Activated CD4-positive, CD25-positive, alpha-beta regulatory T cell treated with anti-CD3 and anti-CD28 coated beads, Interleukin-2, amount 50 U/mL, for 16 hours (primary cell): ENCODE data around the gene COL24A1.
"Not testable (repeated sequence)": the region's sequence is repeated elsewhere in the genome, so short reads cannot be mapped to it uniquely, and the experiment has no call there.

Experiments
- DNase-seq: peaks from one replicate; pipeline ENCODE4 v3.0.0-alpha.2; 2020; ENCODE audit warnings: low read depth, low spot score

COL24A1 gene

DNA sequence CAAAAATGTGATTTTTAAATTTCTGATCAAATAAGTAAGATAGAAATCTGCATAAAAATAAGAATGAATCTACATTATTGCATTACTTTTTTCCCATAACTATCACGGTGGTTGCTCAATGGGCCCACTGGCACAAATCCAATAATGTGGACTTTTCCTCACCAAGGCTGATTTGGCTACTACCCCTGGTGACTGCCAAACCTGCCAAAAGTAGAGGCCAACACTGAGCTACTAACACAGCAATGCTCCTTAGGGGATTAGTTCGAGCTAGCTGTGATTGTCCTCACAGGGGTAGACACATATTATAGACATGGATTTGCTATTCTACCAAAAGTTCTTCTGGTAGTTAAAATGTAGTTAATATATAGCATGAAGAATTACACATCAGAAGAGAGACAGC, 340.7 kb downstream of the COL24A1 start:
- no peak for DNase-seq

GRCh38 chr1:85806236-85806965, 350.2 kb downstream of the COL24A1 start:
- DNase-seq = no peak

- no peak for DNase-seq
Measured at GRCh38 chr1:85801520-85801919, 355.1 kb downstream of the COL24A1 start.

DNA sequence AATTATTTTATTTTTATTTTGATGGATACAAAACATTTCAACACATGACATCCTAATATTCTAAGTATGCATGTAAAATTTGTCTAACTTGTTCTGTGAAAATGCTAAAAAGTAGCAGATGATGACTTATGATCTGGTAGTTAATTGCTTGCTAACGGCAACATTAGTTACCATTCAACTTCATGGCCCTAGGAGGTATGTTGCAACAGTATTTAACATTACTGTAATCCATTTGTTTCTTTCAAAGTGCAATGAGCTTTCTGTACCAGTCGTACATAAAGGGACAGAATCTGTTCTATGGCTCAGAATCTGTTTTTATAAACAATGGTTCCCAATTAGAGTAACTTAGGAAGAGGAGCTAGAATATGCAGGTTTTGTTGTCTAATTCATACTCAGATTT, 356.8 kb downstream of the COL24A1 start:
- DNase-seq = no peak

DNA sequence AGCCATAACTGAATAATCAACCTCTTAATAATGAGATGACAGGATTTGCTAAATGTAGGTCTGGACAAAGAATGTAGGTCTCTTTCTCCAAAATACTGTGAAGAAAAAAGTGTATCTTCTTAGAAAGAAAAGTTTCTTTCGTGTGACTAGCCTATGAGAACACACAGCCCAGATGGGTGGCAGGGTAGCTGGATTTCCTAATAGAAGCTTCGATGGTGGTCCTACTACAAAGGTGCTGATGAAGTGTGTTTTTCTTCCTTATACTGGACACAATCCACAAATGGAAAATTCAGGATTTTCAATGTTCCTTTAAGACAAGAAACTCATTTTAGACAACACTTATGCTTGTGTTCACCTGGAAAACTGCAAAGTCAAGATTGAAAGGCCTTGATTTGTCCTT, 358.2 kb downstream of the COL24A1 start:
- DNase-seq = no peak

GRCh38 chr1:85777021-85777420, 379.6 kb downstream of the COL24A1 start:
- DNase-seq = not testable (repeated sequence)

DNA sequence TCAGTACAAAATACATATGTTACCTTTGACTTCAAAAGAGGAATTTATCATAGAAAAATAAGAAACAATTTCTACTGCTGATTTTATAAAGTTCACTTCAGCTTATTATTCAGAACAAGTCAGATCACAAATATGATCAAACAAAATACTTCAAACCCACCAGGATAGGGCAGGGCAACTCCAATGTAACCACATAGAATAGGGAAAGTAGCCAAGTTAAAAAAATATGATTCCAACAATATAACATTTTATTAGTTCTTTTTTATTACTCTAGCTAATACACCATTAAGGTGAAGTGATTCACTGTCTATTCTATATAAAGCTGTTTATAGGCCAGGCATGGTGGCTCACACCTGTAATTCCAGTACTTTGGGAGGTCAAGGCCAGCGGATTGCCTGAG, 393.8 kb downstream of the COL24A1 start:
- DNase-seq = no peak

GRCh38 chr1:85756864-85757263, 399.7 kb downstream of the COL24A1 start:
- DNase-seq = no peak

DNA sequence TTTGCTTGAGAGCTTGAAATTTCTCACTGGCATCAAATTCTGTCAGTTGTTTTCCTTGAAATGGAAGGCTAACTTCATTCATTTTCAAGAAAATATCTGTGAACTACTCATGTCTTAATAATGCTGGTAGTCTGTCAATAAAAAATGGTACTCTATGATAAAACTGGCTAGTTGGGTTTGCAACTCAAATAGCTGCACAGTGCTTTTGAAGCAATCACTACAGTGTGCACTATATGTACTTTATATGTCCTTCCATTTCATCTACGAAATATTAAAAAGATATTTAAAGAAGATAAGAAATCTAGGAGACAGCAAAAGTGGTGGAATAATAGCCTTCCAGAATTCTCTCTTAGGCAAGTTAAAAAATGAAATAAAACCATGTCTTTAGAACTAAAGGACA, 408.5 kb downstream of the COL24A1 start:
- DNase-seq = no peak

DNA sequence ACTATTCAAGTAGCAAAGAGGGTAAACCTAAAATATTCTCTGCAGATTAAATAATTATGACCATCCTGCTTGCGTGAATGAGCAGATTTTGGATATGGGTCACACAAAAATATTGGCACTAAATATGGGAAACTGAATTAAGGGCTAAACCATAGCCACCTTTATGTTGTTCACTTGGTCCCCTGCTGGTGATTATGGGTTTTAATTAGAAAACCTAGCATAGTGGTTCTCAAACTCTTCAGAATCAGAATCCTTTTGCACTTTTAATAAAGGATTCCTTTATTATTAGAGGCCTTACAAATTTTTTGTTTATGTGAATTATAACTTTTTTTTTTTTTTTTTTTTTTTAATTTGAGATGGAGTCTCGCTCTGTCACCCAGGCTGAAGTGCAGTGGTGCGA, 409.8 kb downstream of the COL24A1 start:
- DNase-seq = no peak

GRCh38 chr1:85743814-85744213, 412.8 kb downstream of the COL24A1 start:
- DNase-seq = no peak

GRCh38 chr1:85734931-85735330, 421.6 kb downstream of the COL24A1 start:
- DNase-seq = no peak

DNA sequence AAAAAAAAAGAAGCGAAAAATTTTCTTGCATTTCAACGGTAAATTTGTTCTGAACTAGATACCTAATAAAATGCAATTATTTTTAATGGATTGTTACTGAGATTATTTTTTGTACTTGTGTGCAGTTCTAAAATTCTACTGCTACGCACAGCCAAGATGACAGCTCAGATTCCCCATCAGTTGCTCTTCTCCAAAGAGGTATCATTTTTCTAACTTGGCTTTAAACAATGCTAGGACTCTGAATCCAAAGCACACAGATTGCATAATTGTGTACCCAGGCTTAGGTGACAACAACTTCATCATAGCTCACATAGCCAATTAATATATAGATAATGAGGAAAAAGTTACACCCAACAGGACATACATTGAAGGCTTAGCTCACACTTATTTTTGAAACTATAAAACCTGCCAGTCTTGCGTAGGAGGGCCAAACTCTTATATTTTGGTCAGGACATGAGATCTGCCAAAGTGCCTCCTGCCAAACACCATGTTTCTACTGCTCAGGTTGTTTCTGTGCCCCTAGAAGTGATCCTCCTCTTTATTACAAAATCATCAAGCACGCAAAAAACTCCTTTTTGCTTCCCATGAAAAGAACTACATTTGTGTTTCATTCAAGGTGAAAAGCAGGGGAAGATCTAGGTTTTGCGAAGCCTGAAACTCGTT, 437.8 kb downstream of the COL24A1 start:
- no peak for DNase-seq

DNA sequence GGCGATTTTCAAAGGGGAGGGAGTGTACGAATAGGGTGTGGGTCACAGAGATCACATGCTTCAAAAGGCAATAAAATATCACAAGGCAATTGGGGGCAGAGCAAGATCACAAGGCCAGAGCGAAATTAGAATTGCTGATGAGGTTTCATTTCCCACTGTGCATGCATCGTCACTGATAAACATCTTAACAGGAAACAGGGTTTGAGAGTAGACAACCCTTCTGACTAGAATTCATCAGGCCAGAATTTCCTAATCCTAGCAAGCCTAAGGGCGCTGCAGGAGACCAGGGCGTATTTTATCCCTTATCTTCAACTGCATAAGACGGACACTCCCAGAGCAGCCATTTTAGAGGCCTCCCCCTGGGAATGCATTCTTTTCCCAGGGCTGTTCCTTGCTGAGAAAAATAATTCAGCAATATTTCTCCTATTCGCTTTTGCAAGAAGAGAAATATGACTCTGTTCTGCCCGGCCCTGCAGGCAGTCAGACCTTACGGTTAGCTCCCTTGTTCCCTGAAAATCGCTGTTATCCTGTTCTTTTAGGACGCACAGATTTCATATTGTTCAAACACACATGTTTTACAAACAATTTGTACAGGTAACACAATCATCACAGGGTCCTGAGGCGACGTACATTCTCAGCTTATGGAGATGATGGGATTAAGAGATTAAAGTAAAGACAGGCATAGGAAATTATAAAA, 442.0 kb downstream of the COL24A1 start:
- not testable (repeated sequence) for DNase-seq

DNA sequence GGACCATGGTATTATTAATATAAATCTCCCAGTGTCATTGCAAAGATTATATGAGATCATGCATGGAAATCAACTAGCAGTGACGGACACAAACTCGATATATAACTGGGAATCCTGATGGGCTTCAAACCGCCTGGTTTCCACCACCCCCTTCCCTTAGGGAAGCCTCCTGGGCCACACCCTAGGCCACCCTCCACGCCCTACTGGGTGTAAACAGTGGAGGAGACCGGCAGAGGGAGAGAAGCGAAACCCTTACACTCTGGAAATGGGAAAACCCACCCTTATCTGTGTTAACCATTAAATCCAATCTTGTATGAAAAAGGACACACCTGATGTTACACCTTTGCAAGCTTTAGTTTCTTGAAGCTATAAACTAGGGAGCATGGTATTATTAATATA, 447.7 kb downstream of the COL24A1 start:
- DNase-seq = no peak

- peak; percentile 76 for DNase-seq
Measured at GRCh38 chr1:85707990-85708828, 448.4 kb downstream of the COL24A1 start, which contains the start of gene ZNHIT6. Gene ZNHIT6 (minus strand): TSS chr1:85708433. CDS start chr1:85708284, 149 bp downstream.

DNA sequence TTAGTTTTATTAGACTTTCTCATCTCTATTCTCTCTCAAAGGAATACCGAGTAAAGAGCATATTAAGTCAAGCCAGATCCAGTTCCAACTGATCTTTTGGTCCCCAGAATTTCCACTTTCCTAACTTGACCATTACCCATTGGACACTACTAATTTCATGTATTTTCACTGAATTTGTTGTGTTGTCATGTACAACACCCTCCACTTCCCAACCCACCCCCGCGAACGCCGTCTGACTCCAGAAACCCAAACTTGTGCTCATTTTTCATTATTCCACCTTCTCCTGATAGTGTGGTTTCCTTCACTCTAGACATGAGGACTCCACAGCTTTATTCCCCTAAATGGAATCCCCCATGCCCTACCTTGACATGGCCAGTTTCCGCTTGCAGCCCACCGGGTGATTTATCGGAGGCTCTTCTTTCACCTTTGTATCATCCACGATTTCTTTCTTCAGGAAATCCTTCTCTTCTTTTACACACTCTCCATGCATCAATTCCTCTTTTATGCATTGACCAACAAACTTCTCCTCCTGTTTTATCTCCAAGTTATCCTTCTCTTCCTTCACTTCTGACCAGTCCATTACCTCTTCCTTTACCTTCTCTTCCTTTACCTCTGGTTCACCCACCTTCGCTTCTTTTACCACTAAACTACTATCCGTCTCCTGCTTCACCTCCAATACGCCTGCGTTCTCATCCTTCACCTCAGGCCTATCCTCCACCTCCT, 449.1 kb downstream of the COL24A1 start:
- no peak for DNase-seq

GRCh38 chr1:85705940-85706339, 450.6 kb downstream of the COL24A1 start:
- DNase-seq = no peak

GRCh38 chr1:85700422-85700821, 456.1 kb downstream of the COL24A1 start:
- DNase-seq = no peak

GRCh38 chr1:85697895-85698294, 458.7 kb downstream of the COL24A1 start:
- DNase-seq = no peak

DNA sequence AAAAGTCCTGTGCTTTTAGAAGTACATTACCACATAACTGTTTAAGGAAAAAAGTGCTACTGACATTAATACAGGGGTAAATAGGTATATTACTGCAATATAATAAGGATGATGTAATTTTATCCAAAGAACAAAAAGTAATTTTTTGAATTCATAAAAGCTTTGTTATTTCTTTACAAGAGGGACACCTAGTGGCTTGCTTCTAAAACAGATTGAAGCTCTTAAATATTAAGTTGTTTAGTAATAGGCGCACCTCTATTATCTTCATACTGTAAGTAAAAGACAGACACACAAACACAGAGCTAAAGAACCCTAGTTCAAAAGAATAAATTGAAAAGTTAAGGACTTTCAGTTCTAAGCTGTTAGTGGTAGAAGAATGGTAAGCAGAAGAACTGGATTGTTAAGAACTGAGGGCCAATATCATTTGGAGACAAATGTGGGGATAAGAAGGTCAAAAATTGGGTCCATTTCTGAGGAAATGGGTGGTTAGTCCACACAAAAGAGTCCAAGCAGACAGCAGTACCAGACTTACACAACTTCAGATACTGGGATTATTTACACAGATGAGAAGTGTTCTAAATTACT, 463.8 kb downstream of the COL24A1 start:
- DNase-seq = no peak
